CD14-positive monocyte (primary cell): Measurements from ENCODE around the gene FAM222B. TPM values are rescaled to one million over a fixed set of nuclear protein-coding genes. Genes with fewer than 3 reads are reported as not detected.

Experiments
- DNase-seq, 3 donors: peaks; one replicate each; pipeline ENCODE4 v3.0.0-alpha.2; 2011 to 2022
- H2AFZ ChIP-seq: 2 replicates; pipeline ENCODE4 v1.6.0; 2012; ENCODE audit warnings: mild to moderate bottlenecking, low read depth, low read length, inconsistent platforms; ENCODE audit not compliant: insufficient read depth, poor library complexity, severe bottlenecking
- H3K27ac ChIP-seq, 2 donors: 1 replicate in 1 of 2; 2 replicates in 1 of 2; pipeline ENCODE4 v1.5.1; 2012 to 2013; ENCODE audit warnings: low read length in 2 of 2, control low read depth in 1 of 2, inconsistent platforms in 1 of 2, low read depth in 1 of 2, mild to moderate bottlenecking in 1 of 2
- H3K27me3 ChIP-seq, 2 donors: one replicate each; pipeline versions ENCODE4 v1.6.0 to v1.6.1; 2011 to 2013; ENCODE audit warnings: low read length in 2 of 2; ENCODE audit not compliant: control insufficient read depth in 2 of 2, insufficient read depth in 2 of 2
- H3K36me3 ChIP-seq, 2 donors: replicated peaks in 1 of 2; 1 replicate in 1 of 2; 2 replicates in 1 of 2; pipeline versions ENCODE4 v1.5.1 to v1.6.1; 2012 to 2013; ENCODE audit warnings: low read length in 2 of 2, control low read depth in 1 of 2, inconsistent platforms in 1 of 2, mild to moderate bottlenecking in 1 of 2; ENCODE audit not compliant: insufficient read depth in 2 of 2, control insufficient read depth in 1 of 2
- H3K4me1 ChIP-seq, 2 donors: 1 replicate in 1 of 2; 2 replicates in 1 of 2; pipeline versions ENCODE4 v1.5.1 to v1.6.1; 2012 to 2013; ENCODE audit warnings: low read length in 2 of 2, control low read depth in 1 of 2, inconsistent platforms in 1 of 2, mild to moderate bottlenecking in 1 of 2, moderate library complexity in 1 of 2; ENCODE audit not compliant: insufficient read depth in 2 of 2, control insufficient read depth in 1 of 2
- H3K4me2 ChIP-seq: replicated peaks from 2 replicates; pipeline ENCODE3; 2012; ENCODE audit warnings: low read length, moderate library complexity, mild to moderate bottlenecking; ENCODE audit not compliant: poor library complexity, severe bottlenecking; ENCODE audit errors: extremely low read depth
- H3K4me3 ChIP-seq, 3 experiments: fragments of 200-600 bp in 1 of 3; sonication (generic) in 1 of 3; replicated peaks in 1 of 3; 1 replicate in 2 of 3; 2 replicates in 1 of 3; pipeline ENCODE4 v1.5.1; 2011 to 2013; ENCODE audit warnings: low read length in 3 of 3, mild to moderate bottlenecking in 3 of 3, control low read depth in 2 of 3, low read depth in 2 of 3, inconsistent platforms in 1 of 3, moderate library complexity in 1 of 3
- H3K79me2 ChIP-seq: 2 replicates; pipeline ENCODE4 v1.6.0; 2012; ENCODE audit warnings: mild to moderate bottlenecking, control low read depth, inconsistent platforms, low read length, moderate library complexity; ENCODE audit not compliant: insufficient read depth
- H3K9ac ChIP-seq: 2 replicates; pipeline ENCODE4 v1.6.0; 2017; ENCODE audit warnings: low read length, mild to moderate bottlenecking; ENCODE audit not compliant: insufficient read depth, poor library complexity, severe bottlenecking
- H3K9me3 ChIP-seq, 2 donors: replicated peaks in 1 of 2; 1 replicate in 1 of 2; 2 replicates in 1 of 2; pipeline versions ENCODE4 v1.5.1 to v1.6.1; 2012 to 2013; ENCODE audit warnings: low read length in 2 of 2, control low read depth in 1 of 2; ENCODE audit not compliant: control insufficient read depth in 1 of 2, insufficient read depth in 1 of 2
- H4K20me1 ChIP-seq: 2 replicates; pipeline ENCODE4 v1.6.0; 2012; ENCODE audit warnings: mild to moderate bottlenecking, low read length, control low read depth, moderate library complexity; ENCODE audit not compliant: insufficient read depth
- H3K27ac Mint-ChIP-seq, 7 donors: one replicate each; pipeline ENCODE4 v1.8.0; 2020; ENCODE audit warnings: mild to moderate bottlenecking in 7 of 7, mixed read lengths in 7 of 7, moderate library complexity in 6 of 7, inconsistent platforms in 2 of 7
- H3K27me3 Mint-ChIP-seq, 3 donors: one replicate each; pipeline ENCODE4 v1.8.0; 2021 to 2022; ENCODE audit warnings: low read depth in 3 of 3, mild to moderate bottlenecking in 3 of 3, mixed read lengths in 3 of 3, moderate library complexity in 3 of 3, inconsistent platforms in 1 of 3
- H3K36me3 Mint-ChIP-seq, 2 donors: one replicate each; pipeline ENCODE4 v1.8.0; 2020; ENCODE audit warnings: mixed read lengths in 2 of 2, inconsistent platforms in 1 of 2, mild to moderate bottlenecking in 1 of 2
- H3K4me1 Mint-ChIP-seq: one replicate; pipeline ENCODE4 v1.8.0; 2020; ENCODE audit warnings: mild to moderate bottlenecking, mixed read lengths
- H3K4me3 Mint-ChIP-seq, 2 donors: one replicate each; pipeline ENCODE4 v1.8.0; 2020; ENCODE audit warnings: mild to moderate bottlenecking in 2 of 2, mixed read lengths in 2 of 2, moderate library complexity in 1 of 2
- H3K9me3 Mint-ChIP-seq, 7 donors: one replicate each; pipeline ENCODE4 v1.8.0; 2020 to 2022; ENCODE audit warnings: mixed read lengths in 7 of 7, mild to moderate bottlenecking in 6 of 7, moderate library complexity in 6 of 7, inconsistent platforms in 2 of 7
- WGBS: methylation state at CpG from one replicate; pipeline ENCODE4 v1.1.5; 2013; ENCODE audit warnings: missing lambda C conversion rate; ENCODE audit not compliant: insufficient coverage; 5-methylcytosine and 5-hydroxymethylcytosine counted together
- intact Hi-C, 2 donors: fragments of 100-400 bp; cut with micrococcal nuclease; formaldehyde crosslinking; loops; one replicate each; pipeline versions ENCODE4 v1.15.0 to v1.15.1; 2023
- polyA plus RNA-seq, 3 donors: library from polyadenylated mRNA; depleted of rRNA in 1 of 3; unstranded in 2 of 3; stranded (reverse) in 1 of 3; fragments of 300-500 nt in 2 of 3; fragments of >200 nt in 1 of 3; fragmentation: Illumina TruSeq in 2 of 3; gene quantifications; 1 replicate in 2 of 3; 2 replicates in 1 of 3; pipeline ENCODE4 v1.2.3, GENCODE V29; 2012 to 2021
- TF ChIP-seq, protein P1 (sequence below): fragments of 200-600 bp; IDR thresholded peaks from one replicate; pipeline ENCODE4 v1.8.0; 2022; ENCODE audit warnings: antibody characterized with exemption, mild to moderate bottlenecking

The FAM222B gene
- polyA plus RNA-seq, 3 donors, result 1.5 to 8.6 (median 1.9) TPM

DNA sequence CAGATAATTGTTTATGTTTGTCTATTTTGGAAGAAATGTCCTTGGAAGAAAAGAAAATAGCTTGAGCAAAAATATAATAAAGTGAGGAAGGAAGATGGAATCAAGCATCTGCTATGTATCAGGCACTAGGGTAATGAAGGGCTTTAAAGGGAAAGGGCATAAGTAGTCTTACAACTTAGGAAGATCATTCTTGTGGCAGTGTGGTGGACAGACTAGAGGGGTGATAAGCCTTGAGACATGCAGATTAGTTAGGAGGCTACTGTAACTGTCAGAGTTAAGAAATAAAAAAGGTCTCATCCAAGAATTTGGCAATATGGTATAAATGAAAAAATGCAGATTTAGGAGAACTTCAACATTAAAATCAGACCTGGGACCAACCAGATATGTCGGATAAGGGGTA, 14.9 kb downstream of the FAM222B start:
- Histone ChIP-seq H3K27ac (no peak overlapping the region), H3K79me2 (peaks cover 9% of the 10 kb centered on the region), H3K4me1 (peaks cover 0 to 5% of the 10 kb centered on the region in 2 donors), H4K20me1 (no peaks in the 10 kb centered on the region), H3K4me3 (no peak overlapping the region), H3K9me3 (no peaks in the 10 kb centered on the region), H3K9ac (no peak overlapping the region), H3K36me3 (peaks cover 0 to 6% of the 10 kb centered on the region in 2 donors), H3K27me3 (no peaks in the 10 kb centered on the region), H2AFZ (no peak overlapping the region), H3K4me2 (no peak overlapping the region)
- Mint-ChIP-seq H3K4me1 (peaks cover 10% of the 10 kb centered on the region), H3K27ac (peak overlapping the region in 1 of 7 donors; percentile 2), H3K36me3 (peaks cover 14 to 32% of the 10 kb centered on the region in 2 donors), H3K4me3 (no peak overlapping the region), H3K27me3 (no peaks in the 10 kb centered on the region), H3K9me3 (peaks cover 0 to 3% (median 0%) of the 10 kb centered on the region in 7 donors)
- no peak for DNase-seq
- intact Hi-C loops, result no loop called here
- WGBS, result no CpG with 5 or more reads among the region's 1 CpG
- TF ChIP-seq, protein P1, sequence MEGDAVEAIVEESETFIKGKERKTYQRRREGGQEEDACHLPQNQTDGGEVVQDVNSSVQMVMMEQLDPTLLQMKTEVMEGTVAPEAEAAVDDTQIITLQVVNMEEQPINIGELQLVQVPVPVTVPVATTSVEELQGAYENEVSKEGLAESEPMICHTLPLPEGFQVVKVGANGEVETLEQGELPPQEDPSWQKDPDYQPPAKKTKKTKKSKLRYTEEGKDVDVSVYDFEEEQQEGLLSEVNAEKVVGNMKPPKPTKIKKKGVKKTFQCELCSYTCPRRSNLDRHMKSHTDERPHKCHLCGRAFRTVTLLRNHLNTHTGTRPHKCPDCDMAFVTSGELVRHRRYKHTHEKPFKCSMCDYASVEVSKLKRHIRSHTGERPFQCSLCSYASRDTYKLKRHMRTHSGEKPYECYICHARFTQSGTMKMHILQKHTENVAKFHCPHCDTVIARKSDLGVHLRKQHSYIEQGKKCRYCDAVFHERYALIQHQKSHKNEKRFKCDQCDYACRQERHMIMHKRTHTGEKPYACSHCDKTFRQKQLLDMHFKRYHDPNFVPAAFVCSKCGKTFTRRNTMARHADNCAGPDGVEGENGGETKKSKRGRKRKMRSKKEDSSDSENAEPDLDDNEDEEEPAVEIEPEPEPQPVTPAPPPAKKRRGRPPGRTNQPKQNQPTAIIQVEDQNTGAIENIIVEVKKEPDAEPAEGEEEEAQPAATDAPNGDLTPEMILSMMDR, result no peak

DNA sequence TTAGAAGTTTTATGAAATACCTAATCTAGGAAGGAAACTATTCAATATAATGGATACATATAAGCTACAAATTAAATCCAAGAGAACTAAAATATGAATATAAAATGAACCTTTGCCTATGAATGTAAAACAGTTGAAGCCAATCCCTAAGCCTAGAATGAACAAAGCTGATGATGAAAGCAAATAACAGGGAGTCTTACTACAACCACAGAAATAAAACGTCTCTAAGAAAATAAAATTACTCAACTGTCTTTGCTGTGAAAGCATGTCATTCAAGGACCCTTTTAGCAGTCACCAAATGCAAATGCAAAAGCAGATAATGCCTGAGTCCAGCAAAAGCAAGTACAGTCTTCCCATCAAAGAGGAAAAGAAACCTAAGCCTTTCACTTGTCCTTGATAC, 23.0 kb downstream of the FAM222B start:
- no peak overlapping the region for H3K27ac Mint-ChIP-seq
- Histone ChIP-seq H3K79me2 (peaks cover 27% of the 10 kb centered on the region), H3K9me3 (no peaks in the 10 kb centered on the region)

More for the DNA sequence above, 23.0 kb downstream of the FAM222B start:
- Mint-ChIP-seq H3K9me3 (peaks cover 0 to 1% (median 0%) of the 10 kb centered on the region in 7 donors), H3K4me1 (peaks cover 3% of the 10 kb centered on the region), H3K4me3 (no peak overlapping the region), H3K36me3 (peaks cover 1 to 3% of the 10 kb centered on the region in 2 donors), H3K27me3 (peaks cover 0 to 1% (median 0%) of the 10 kb centered on the region in 3 donors)
- Histone ChIP-seq H3K27me3 (no peaks in the 10 kb centered on the region), H3K4me1 (no peaks in the 10 kb centered on the region), H3K9ac (no peak overlapping the region), H4K20me1 (no peaks in the 10 kb centered on the region), H3K27ac (no peak overlapping the region), H3K4me2 (no peak overlapping the region), H3K36me3 (no peaks in the 10 kb centered on the region), H2AFZ (no peak overlapping the region), H3K4me3 (no peak overlapping the region)
- DNase-seq, result no peak
- WGBS, result 100% methylated on average over 1 of the region's 1 CpG
- intact Hi-C loops, result no loop called here
- TF ChIP-seq, protein P1, result no peak
